Heart right ventricle (tissue), 16 donors: ENCODE results near the gene CROCC2. TPM values are rescaled to one million over a fixed set of nuclear protein-coding genes. Genes with fewer than 3 reads are reported as not detected.

Experiments used
- ATAC-seq, 8 donors: fragments of 200-7000 bp; cut with Tn5 transposase; one replicate each; pipeline ENCODE4 v1.9.1; 2020; ENCODE audit warnings: mild to moderate bottlenecking in 8 of 8, moderate library complexity in 8 of 8, moderate number of reproducible peaks in 1 of 8
- DNase-seq, 2 donors: peaks; one replicate each; pipeline ENCODE4 v3.0.0-alpha.2; 2020
- H3K27ac ChIP-seq, 10 donors: fragments of 200-600 bp; sonication (generic) in 2 of 10; one replicate each; pipeline versions ENCODE4 v1.5.0 to v1.8.0; 2020 to 2022; ENCODE audit warnings: mild to moderate bottlenecking in 3 of 10
- H3K27me3 ChIP-seq, 7 donors: fragments of 200-600 bp; one replicate each; pipeline ENCODE4 v1.8.0; 2021 to 2022; ENCODE audit warnings: mild to moderate bottlenecking in 2 of 7
- H3K36me3 ChIP-seq, 9 donors: fragments of 200-600 bp; sonication (generic) in 1 of 9; one replicate each; pipeline versions ENCODE4 v1.5.0 to v1.8.0; 2020 to 2022; ENCODE audit warnings: mild to moderate bottlenecking in 2 of 9
- H3K4me1 ChIP-seq, 9 donors: fragments of 200-600 bp; sonication (generic) in 1 of 9; one replicate each; pipeline versions ENCODE4 v1.5.0 to v1.8.0; 2020 to 2022; ENCODE audit warnings: mild to moderate bottlenecking in 4 of 9
- H3K4me3 ChIP-seq, 10 donors: fragments of 200-600 bp; sonication (generic) in 2 of 10; one replicate each; pipeline versions ENCODE4 v1.5.0 to v1.8.0; 2020 to 2022; ENCODE audit warnings: mild to moderate bottlenecking in 7 of 10, moderate library complexity in 2 of 10
- H3K9me3 ChIP-seq, 11 donors: fragments of 200-600 bp in 10 of 11; sonication (generic) in 2 of 11; one replicate each; pipeline versions ENCODE4 v1.5.0 to v1.8.0; 2013 to 2022; ENCODE audit warnings: mild to moderate bottlenecking in 2 of 11, control low read depth in 1 of 11, moderate library complexity in 1 of 11
- WGBS, 2 donors: extraction: QIAGEN DNeasy Blood & Tissue Kit; methylation state at CpG; one replicate each; pipeline ENCODE4 v1.1.7; 2013; ENCODE audit warnings: inconsistent platforms in 1 of 2; 5-methylcytosine and 5-hydroxymethylcytosine counted together
- intact Hi-C, 10 donors: fragments of 100-400 bp; cut with DNase I; formaldehyde crosslinking; loops; one replicate each; pipeline versions ENCODE4 v1.11.1 to v1.14.2; 2022
- polyA plus RNA-seq, 2 donors: library from polyadenylated mRNA; stranded (reverse); fragments of 200-250 nt; gene quantifications; one replicate each; pipeline ENCODE4 v1.2.3, GENCODE V29; 2013
- total RNA-seq, 10 donors: library from RNA; stranded (reverse); fragmentation: NEBNext Ultra II Directional in 3 of 10; extraction: Animal tissue kit (Norgen Biotek cat#: 25700) in 3 of 10; gene quantifications; one replicate each; pipeline versions ENCODE4 v1.2.1 to v1.2.4, GENCODE V29; 2021 to 2023
- TF ChIP-seq, protein P1 (sequence below), 9 donors: fragments of 200-600 bp; sonication (generic) in 2 of 9; IDR thresholded peaks; one replicate each; pipeline versions ENCODE4 v1.5.0 to v1.8.0; 2021 to 2022; ENCODE audit warnings: antibody characterized with exemption in 9 of 9, mild to moderate bottlenecking in 5 of 9, moderate library complexity in 1 of 9
- donor health status: Arrhythmogenic right ventricular cardiomyopathy.
- donor health status: ischemic (EF 13 %, LVEDD 7.1; RV severe dilation, severe dysfunction).
- donor health status: healthy with polysubstance abuse.
- donor health status: DM: no; HTN: yes; CAD: no.
- donor health status: DM: no; HTN: no; CAD: no.
- donor health status: ischemic (EF 25% LVEDD 6.9; RV normal size, moderate dysfunction).
- donor health status: ischemic (EF 25% LVEDD 5.7; RV mildly dilated, moderate dysfunction).
- donor health status: healthy.
- donor health status: DM: yes; HTN: yes; CAD: no.
- donor health status: Ischemic cardiomyopathy.
- donor health status: ischemic (EF 35%, LVEDD 5.7; RV mildly dilated, moderate dysfunction).
- donor health status: nonischemic (EF 11% LVEDD 7.7; RV severe dilation, severe dysfunction).
- donor health status: DM: yes; HTN: yes; CAD: no.
- donor health status: PGD.
- donor health status: ischemic (EF 29% LVEDD 5.4; RV normal size, mild dysfunction).
- donor health status: nonischemic (EF 23%, LVEDD 6.1; RV moderate dilation, normal function).

The CROCC2 gene
- total and polyA plus RNA-seq, 12 donors = 0.06 TPM; not detected in 11

DNA sequence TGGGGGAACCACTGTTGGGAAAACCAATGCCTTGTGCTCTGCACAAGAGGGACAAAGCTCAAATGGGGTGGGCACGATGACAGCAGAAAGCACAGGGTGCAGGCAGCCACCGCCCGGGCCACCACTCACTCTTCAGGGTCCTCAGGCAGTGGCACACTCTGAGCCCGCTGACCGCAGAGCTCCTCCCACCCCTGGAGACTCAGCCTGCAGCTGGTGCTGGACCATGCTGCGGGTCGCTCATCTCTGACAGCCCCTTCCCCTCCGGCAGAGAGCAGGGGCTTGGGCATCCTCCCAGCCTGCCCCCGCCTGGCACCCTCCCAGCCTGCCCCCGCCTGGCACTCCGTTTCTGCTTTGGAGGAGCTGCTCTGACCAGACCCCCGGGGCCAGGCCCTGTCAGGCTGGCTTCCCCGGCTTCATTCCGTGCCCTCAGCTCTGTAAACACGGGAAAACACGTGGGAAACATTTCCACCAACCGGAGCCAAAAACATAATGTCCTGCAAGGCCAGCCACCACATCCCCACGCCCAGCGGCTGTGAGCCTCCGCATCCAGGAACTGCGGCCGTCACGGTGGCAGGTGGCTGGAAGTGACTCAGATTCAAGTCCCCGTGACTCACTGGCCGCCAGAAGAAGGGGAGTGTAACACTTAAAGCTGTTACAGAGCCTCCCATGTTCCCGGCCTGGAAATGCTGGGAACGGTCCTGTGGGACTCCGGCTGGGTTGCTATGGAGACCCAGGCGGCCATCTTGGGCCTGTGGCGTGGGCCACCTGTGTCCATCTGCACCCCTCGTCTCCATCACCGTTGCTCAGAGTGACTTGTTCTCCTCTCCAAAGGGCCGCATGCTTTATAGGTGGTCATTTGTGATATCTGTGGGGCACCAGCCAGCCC lies 85.5 kb downstream of the CROCC2 start:
- peaks cover 0 to 11% (median 0%) of the 10 kb centered on the region in 11 donors for H3K9me3 ChIP-seq
- H3K4me1 ChIP-seq = peaks cover 20 to 61% (median 31%) of the 10 kb centered on the region in 9 donors
- TF ChIP-seq, protein P1, sequence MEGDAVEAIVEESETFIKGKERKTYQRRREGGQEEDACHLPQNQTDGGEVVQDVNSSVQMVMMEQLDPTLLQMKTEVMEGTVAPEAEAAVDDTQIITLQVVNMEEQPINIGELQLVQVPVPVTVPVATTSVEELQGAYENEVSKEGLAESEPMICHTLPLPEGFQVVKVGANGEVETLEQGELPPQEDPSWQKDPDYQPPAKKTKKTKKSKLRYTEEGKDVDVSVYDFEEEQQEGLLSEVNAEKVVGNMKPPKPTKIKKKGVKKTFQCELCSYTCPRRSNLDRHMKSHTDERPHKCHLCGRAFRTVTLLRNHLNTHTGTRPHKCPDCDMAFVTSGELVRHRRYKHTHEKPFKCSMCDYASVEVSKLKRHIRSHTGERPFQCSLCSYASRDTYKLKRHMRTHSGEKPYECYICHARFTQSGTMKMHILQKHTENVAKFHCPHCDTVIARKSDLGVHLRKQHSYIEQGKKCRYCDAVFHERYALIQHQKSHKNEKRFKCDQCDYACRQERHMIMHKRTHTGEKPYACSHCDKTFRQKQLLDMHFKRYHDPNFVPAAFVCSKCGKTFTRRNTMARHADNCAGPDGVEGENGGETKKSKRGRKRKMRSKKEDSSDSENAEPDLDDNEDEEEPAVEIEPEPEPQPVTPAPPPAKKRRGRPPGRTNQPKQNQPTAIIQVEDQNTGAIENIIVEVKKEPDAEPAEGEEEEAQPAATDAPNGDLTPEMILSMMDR (IDR thresholded peaks at IDR 0.05) = no peak
- H3K27me3 ChIP-seq = no peaks in the 10 kb centered on the region
- DNase-seq (peak; percentile 79 to 83), ATAC-seq (peak; percentile 61 to 89 (median 80))
- intact Hi-C loops = loop anchor here in 4 of 10 donors (5.0 to 10.0 kb wide), 3 partner anchors 77 to 137 kb away; no protein-coding TSS in a partner anchor
- 52 to 66% methylated on average over 33 of the region's 33 CpGs for WGBS, 2 donors
- H3K4me3 ChIP-seq = peak overlapping the region in 2 of 10 donors; percentile 5 to 18
- H3K27ac ChIP-seq = peak overlapping the region; percentile 35 to 72 (median 64)
- H3K36me3 ChIP-seq = no peaks in the 10 kb centered on the region

DNA sequence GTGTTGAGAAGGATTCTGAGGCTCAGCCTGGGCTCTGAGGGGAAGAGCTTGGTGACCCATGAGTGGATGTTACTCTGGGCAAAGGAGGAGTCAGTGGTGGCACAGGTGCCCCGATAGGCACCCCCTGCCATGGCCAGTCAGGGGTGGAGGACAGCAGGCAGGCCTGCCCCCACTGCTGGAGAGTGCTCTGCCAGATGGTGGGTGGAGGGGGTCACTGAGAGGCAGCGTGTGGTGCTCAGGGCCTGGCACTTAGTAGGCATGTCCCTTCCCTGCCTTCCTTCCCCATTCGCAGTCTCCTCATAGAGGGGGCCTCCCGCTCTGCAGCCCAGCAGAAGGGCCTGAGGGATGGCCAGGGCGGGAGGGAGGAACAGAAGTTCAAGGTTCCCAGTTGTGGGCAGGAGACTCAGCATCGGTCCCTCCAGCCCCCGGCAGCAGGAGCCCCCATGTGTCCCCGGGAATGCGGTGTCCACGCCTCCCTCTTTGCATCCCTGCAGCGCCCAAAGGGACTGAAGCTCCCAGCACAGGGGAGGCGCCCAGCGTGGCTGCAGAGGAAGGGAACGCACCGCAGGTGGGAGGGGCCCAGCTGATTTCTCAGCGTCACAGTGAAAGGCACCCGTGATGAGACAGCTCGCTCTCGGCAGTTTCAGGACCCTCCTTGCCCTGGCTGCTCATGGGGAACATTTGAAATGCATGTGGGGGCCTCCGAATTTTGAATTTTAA lies 86.6 kb downstream of the CROCC2 start:
- intact Hi-C loops = loop anchor here in 4 of 10 donors (5.0 to 10.0 kb wide), 3 partner anchors 78 to 138 kb away; no protein-coding TSS in a partner anchor
- 65 to 75% methylated on average over 20 of the region's 20 CpGs for WGBS, 2 donors
- Histone ChIP-seq H3K27me3 (peaks cover 0 to 3% (median 0%) of the 10 kb centered on the region in 7 donors), H3K4me1 (peaks cover 22 to 61% (median 31%) of the 10 kb centered on the region in 9 donors), H3K9me3 (peaks cover 0 to 11% (median 0%) of the 10 kb centered on the region in 11 donors), H3K27ac (peak overlapping the region in 4 of 10 donors; percentile 11 to 72 (median 43)), H3K36me3 (no peaks in the 10 kb centered on the region), H3K4me3 (no peak overlapping the region)
- TF ChIP-seq, protein P1 (IDR thresholded peaks at IDR 0.05) = no peak
- ATAC-seq (no peak), DNase-seq (peak in 1 of 2 donors; percentile 4)

DNA sequence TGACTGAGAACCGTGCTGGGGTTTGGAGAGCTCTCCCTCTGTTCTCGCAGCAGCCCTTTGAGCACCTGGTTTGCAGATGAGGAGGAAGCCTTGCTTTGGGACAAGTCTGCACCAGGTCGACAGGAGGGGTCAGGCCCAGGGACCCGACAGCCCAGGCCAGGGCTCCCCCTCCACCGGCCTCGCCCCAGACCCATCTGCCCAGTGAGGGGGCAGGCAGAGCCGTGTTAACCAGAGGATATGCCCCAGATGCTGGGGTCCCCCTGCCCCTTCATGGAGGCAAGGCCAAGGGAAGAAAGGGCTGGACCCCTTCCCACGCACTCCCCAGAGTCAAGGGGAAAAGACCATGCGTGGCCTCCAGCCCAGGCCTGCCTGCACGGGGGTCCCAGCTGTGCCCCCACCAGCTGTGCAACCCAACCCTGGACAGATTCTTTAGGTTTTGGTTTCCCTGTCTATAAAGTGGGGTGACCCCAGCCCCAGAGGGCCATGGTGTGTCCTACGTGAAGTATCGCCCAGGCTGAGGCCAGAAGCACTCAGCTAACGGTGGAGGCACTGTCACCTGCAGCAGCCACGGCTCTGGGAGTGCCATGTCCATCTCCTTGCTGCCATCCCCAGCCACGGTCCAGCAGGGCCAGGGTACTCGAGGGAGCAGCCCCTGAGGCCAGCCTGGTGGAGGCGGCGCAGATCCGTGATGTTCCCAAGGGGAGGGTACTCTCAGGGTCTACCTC lies 87.5 kb downstream of the CROCC2 start:
- no peak for ATAC-seq
- DNase-seq = peak in 1 of 2 donors; percentile 2
- Histone ChIP-seq H3K4me3 (no peak overlapping the region), H3K4me1 (peaks cover 21 to 59% (median 34%) of the 10 kb centered on the region in 9 donors), H3K27ac (no peak overlapping the region), H3K9me3 (peaks cover 0 to 4% (median 0%) of the 10 kb centered on the region in 11 donors), H3K36me3 (no peaks in the 10 kb centered on the region), H3K27me3 (peaks cover 0 to 9% (median 0%) of the 10 kb centered on the region in 7 donors)
- intact Hi-C loops = loop anchor here in 4 of 10 donors (5.0 to 10.0 kb wide), 3 partner anchors 79 to 139 kb away; no protein-coding TSS in a partner anchor
- TF ChIP-seq, protein P1 (IDR thresholded peaks at IDR 0.05) = no peak
- WGBS, 2 donors = 85 to 92% methylated on average over 19 of the region's 19 CpGs
